ENCODE measurements around the gene PDGFC. TPM values are rescaled to one million over a fixed set of nuclear protein-coding genes. Genes with fewer than 3 reads are reported as not detected.
A peak's percentile ranks its signal among the peaks of the same experiment; 100 is the strongest.

PDGFC gene
- total RNA-seq, 6 experiments from 2014 or later: 6.6 to 19.0 (median 10.3) TPM

DNA sequence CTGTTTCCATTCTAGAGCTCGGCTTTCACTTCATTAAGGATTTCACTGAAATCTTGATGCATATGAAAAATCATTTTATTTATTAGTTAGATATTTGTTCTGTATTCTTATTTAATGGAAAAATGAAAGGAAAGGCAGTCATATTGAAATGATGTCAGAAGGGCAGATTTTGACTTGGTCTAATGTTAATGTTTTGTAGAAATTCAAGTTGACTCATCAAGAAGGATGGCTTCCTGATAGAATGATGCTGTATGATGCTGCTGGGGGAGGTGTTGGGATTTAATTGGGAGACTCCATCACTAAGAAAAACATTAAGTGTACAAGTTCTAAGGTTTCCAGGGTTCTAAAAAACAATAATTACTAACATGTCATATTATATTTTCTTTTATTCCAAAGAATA lies 204.8 kb downstream of the PDGFC start:
- Histone ChIP-seq H3K4me3 (no peak overlapping the region), H3K9me3 (no peaks in the 10 kb centered on the region), H3K4me1 (peaks cover 0 to 12% (median 1%) of the 10 kb centered on the region in 4 donors), H3K27ac (no peak overlapping the region), H3K27me3 (no peaks in the 10 kb centered on the region), H3K36me3 (peaks cover 0 to 10% (median 0%) of the 10 kb centered on the region in 4 donors)
- TF ChIP-seq CTCF (IDR thresholded peaks at IDR 0.05) (no peak), POLR2A (IDR thresholded peaks at IDR 0.05) (no peak)
- ATAC-seq (no peak), DNase-seq (no peak)
- intact Hi-C loops (cut with DNase I): no loop called here
- 82% methylated on average over 1 of the region's 1 CpG for WGBS (ENCODE audit: insufficient coverage, low coverage, low lambda C conversion rate, missing lambda C conversion rate)

GRCh38 chr4:156765277-156765676 lies 206.3 kb downstream of the PDGFC start:
- 32% methylated on average over 3 of the region's 3 CpGs for WGBS (ENCODE audit: insufficient coverage, low coverage, low lambda C conversion rate, missing lambda C conversion rate)
- Histone ChIP-seq H3K36me3 (peaks cover 0 to 12% (median 0%) of the 10 kb centered on the region in 4 donors), H3K9me3 (no peaks in the 10 kb centered on the region), H3K4me1 (peaks cover 0 to 5% (median 1%) of the 10 kb centered on the region in 4 donors), H3K27me3 (no peaks in the 10 kb centered on the region), H3K27ac (no peak overlapping the region), H3K4me3 (no peak overlapping the region)
- TF ChIP-seq POLR2A (IDR thresholded peaks at IDR 0.05): no peak
- no peak for TF ChIP-seq CTCF (IDR thresholded peaks at IDR 0.05)
- DNase-seq (no peak), ATAC-seq (peak; percentile 53 to 88 (median 66))
- intact Hi-C loops (cut with DNase I): no loop called here

DNA sequence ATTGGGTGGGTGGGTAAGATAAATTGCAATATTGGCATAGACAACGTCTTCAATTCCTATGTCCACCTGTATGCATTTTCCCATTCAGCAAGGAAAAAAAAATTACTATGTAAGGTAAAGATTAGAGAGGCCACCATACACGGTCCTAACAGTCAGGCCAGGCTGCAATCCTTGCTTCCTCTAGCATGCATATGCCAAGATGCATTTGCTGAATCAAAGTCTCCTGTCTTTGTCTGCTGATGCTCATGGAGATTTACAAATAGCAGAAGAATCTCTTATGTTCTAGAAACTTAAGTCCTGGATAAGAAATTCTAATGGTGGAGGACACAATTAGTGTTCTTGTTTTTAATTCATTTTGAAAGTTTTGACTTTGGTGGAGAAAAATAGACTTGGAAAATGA lies 206.8 kb downstream of the PDGFC start:
- intact Hi-C loops (cut with DNase I): no loop called here

DNA sequence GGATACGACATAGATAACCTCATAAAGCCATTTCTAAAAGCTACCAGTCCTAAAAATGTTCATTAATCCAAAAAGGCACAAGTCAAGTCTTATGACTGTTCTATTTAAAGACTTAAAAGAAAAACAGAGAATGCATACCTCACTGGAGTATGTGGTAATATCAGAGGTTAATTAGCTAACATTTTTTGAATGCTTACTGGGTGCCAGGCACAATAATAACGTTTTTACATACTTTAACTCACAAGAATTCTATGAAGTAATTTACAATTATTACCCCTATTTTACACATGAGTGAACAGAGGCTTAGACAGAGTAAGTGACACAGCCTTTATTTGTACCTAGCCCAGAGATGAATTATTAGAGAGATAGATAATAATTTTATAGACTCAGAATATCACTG lies 207.5 kb downstream of the PDGFC start:
- TF ChIP-seq CTCF (IDR thresholded peaks at IDR 0.05): no peak
- no peak for TF ChIP-seq POLR2A (IDR thresholded peaks at IDR 0.05)
- H3K4me1 ChIP-seq: peaks cover 0 to 5% (median 1%) of the 10 kb centered on the region in 4 donors
- DNase-seq: no peak
- ATAC-seq: no peak
- peaks cover 0 to 12% (median 0%) of the 10 kb centered on the region in 4 donors for H3K36me3 ChIP-seq
- intact Hi-C loops (cut with DNase I): no loop called here
- H3K27ac ChIP-seq: no peak overlapping the region
- H3K4me3 ChIP-seq: no peak overlapping the region
- no peaks in the 10 kb centered on the region for H3K27me3 ChIP-seq
- WGBS (ENCODE audit: insufficient coverage, low coverage, low lambda C conversion rate, missing lambda C conversion rate): 41% methylated on average over 2 of the region's 2 CpGs
- H3K9me3 ChIP-seq: no peaks in the 10 kb centered on the region

More for the DNA sequence above, 206.8 kb downstream of the PDGFC start:
- Histone ChIP-seq H3K27me3 (no peaks in the 10 kb centered on the region), H3K9me3 (no peaks in the 10 kb centered on the region), H3K27ac (no peak overlapping the region), H3K4me3 (no peak overlapping the region), H3K4me1 (peaks cover 0 to 5% (median 1%) of the 10 kb centered on the region in 4 donors), H3K36me3 (peaks cover 0 to 12% (median 0%) of the 10 kb centered on the region in 4 donors)
- 78% methylated on average over 2 of the region's 2 CpGs for WGBS (ENCODE audit: insufficient coverage, low coverage, low lambda C conversion rate, missing lambda C conversion rate)
- ATAC-seq (no peak), DNase-seq (no peak)
- TF ChIP-seq POLR2A (IDR thresholded peaks at IDR 0.05) (no peak), CTCF (IDR thresholded peaks at IDR 0.05) (no peak)

- Histone ChIP-seq H3K4me3 (no peak overlapping the region), H3K4me1 (peaks cover 0 to 5% (median 1%) of the 10 kb centered on the region in 4 donors), H3K27ac (no peak overlapping the region), H3K27me3 (no peaks in the 10 kb centered on the region), H3K9me3 (no peaks in the 10 kb centered on the region), H3K36me3 (peaks cover 0 to 12% (median 0%) of the 10 kb centered on the region in 4 donors)
- ATAC-seq (no peak), DNase-seq (no peak)
- 68% methylated on average over 2 of the region's 2 CpGs for WGBS (ENCODE audit: insufficient coverage, low coverage, low lambda C conversion rate, missing lambda C conversion rate)
- TF ChIP-seq CTCF (IDR thresholded peaks at IDR 0.05): no peak
- no peak for TF ChIP-seq POLR2A (IDR thresholded peaks at IDR 0.05)
- intact Hi-C loops (cut with DNase I): no loop called here
Measured at GRCh38 chr4:156763511-156763910, 208.1 kb downstream of the PDGFC start.
